Activated naive CD4-positive, alpha-beta T cell (primary cell): ENCODE data around the gene HACD2.
"Not testable (repeated sequence)": the region's sequence is repeated elsewhere in the genome, so short reads cannot be mapped to it uniquely, and the experiment has no call there.

Experiments used
- DNase-seq, 4 experiments: peaks; one replicate each; lab custom pipeline; 2025; lab: John Stamatoyannopoulos, UW

HACD2 gene

GRCh38 chr3:123525433-123525832, 59.4 kb downstream of the HACD2 start:
- no peak for DNase-seq

- DNase-seq = no peak
Measured at GRCh38 chr3:123524981-123525380, 59.9 kb downstream of the HACD2 start.

GRCh38 chr3:123523023-123523412, 61.8 kb downstream of the HACD2 start:
- no peak for DNase-seq

- DNase-seq = no peak
Measured at GRCh38 chr3:123522320-123523022, 62.4 kb downstream of the HACD2 start.

- DNase-seq = no peak
Measured at GRCh38 chr3:123521179-123521969, 63.5 kb downstream of the HACD2 start.

GRCh38 chr3:123520656-123521055, 64.2 kb downstream of the HACD2 start:
- no peak for DNase-seq

GRCh38 chr3:123518892-123519485, 65.9 kb downstream of the HACD2 start:
- no peak for DNase-seq

GRCh38 chr3:123511726-123512125, 73.1 kb downstream of the HACD2 start:
- no peak for DNase-seq

GRCh38 chr3:123511084-123511483, 73.8 kb downstream of the HACD2 start:
- no peak for DNase-seq

- DNase-seq = no peak
Measured at GRCh38 chr3:123508178-123508577, 76.7 kb downstream of the HACD2 start.

- no peak for DNase-seq
Measured at GRCh38 chr3:123505820-123506219, 79.0 kb downstream of the HACD2 start.

- no peak for DNase-seq
Measured at GRCh38 chr3:123503203-123503602, 81.7 kb downstream of the HACD2 start.

GRCh38 chr3:123499322-123499721, 85.5 kb downstream of the HACD2 start:
- no peak for DNase-seq

GRCh38 chr3:123498761-123499160, 86.1 kb downstream of the HACD2 start:
- no peak for DNase-seq

- no peak for DNase-seq
Measured at GRCh38 chr3:123493912-123494311, 90.9 kb downstream of the HACD2 start.

GRCh38 chr3:123491966-123492587, 92.8 kb downstream of the HACD2 start:
- no peak for DNase-seq

- DNase-seq = peak in 1 of 4 experiments; percentile 9
Measured at GRCh38 chr3:123489400-123490004, 95.4 kb downstream of the HACD2 start.

- DNase-seq = no peak
Measured at GRCh38 chr3:123488645-123489347, 96.1 kb downstream of the HACD2 start.

- not testable (repeated sequence) for DNase-seq
Measured at GRCh38 chr3:123487063-123487462, 97.8 kb downstream of the HACD2 start.

- no peak for DNase-seq
Measured at GRCh38 chr3:123486460-123486859, 98.4 kb downstream of the HACD2 start.

GRCh38 chr3:123485551-123485950, 99.3 kb downstream of the HACD2 start:
- DNase-seq = no peak

- DNase-seq = no peak
Measured at GRCh38 chr3:123483146-123483545, 101.7 kb downstream of the HACD2 start.
